Putamen (tissue), 1 donor: ENCODE results near the gene RPS2.
A peak's percentile ranks its signal among the peaks of the same experiment; 100 is the strongest.
"Not testable (repeated sequence)": the region's sequence is repeated elsewhere in the genome, so short reads cannot be mapped to it uniquely, and the experiment has no call there.

Experiments used
- DNase-seq: peaks from one replicate; pipeline ENCODE4 v3.0.0-alpha.2; 2016; ENCODE audit warnings: low spot score

RPS2 gene

DNA sequence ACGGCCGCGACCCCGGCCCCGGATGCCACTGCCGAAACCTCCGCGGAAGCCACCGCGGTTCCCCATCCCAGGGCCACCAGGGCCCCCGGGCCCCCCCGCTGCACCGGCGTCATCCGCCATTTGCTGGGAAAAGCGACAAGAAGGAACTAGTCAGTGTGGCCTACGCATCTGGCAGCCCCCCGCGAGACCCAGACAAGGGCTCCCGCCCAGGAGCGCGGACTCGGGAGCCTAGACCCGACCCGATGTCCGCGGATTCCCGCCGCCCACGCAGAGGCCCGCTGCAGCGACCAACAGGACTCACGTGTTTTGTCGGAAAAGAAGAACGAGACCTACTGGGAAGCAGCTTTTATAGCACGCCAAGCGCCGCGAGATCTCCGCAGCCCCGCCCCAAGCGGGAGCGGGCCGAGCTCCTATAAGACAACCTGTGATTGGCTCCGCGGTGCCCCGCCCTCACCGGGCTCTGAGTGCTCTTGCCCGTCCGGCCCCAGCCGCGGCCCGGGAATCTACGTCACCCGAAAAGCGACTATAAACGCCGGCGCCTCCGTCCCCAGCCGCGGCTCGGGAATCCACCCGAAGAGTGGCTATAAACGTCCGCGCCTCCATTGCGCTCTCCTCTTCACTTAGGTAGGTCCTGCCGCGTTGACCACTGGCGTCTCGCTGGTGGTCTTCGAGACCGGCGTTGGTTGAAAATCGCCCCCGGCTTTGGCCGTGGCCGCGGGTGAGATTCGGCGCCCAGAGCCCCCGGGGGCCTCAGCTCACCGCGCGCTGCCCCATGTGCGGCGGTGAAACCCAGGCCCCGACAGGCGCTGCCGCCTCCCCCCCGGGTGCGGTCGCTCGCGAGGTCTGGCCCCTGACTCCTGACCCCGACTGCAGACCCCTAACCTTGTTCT lies at the start of gene RPS2:
Gene RPS2 (minus strand): TSS at position 321 of the 890 bp plus-strand sequence. CDS start 201 bp downstream, at position 120.
- peak; percentile 98 for DNase-seq

DNA sequence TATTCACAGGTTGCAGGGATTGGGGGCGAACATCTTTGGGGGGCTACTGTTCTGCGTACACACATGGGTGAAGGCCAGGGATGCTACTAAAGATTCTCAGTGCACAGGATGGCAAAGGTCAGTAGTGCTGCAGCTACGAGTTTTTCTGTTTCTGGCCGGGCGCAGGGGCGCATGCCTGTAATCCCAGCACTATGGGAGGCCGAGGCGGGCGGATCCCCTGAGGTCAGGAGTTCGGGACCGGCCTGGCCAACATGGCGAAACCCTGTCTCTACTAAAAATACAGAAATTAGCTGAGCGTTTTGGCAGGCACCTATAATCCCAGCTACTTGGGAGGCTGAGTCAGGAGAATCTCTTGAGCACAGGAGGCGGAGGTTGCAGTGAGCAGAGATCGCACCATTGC lies 48.9 kb upstream of the RPS2 start:
- no peak for DNase-seq

DNA sequence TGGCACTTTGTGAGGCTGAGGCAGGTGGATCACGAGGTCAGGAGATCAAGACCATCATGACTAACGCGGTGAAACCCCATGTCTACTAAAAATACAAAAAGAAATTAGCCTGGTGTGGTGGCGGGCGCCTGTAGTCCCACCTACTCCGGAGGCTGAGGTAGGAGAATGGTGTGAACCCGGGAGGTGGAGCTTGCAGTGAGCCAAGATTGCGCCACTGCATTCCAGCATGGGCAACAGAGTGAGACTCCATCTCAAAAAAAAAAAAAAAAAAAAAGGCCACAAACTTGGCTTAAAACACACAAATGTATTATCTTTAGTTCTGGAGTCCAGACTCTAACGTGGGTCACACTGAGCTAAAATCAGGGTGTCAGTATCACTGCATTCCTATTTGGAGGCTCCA lies 47.1 kb upstream of the RPS2 start:
- DNase-seq = not testable (repeated sequence)

DNA sequence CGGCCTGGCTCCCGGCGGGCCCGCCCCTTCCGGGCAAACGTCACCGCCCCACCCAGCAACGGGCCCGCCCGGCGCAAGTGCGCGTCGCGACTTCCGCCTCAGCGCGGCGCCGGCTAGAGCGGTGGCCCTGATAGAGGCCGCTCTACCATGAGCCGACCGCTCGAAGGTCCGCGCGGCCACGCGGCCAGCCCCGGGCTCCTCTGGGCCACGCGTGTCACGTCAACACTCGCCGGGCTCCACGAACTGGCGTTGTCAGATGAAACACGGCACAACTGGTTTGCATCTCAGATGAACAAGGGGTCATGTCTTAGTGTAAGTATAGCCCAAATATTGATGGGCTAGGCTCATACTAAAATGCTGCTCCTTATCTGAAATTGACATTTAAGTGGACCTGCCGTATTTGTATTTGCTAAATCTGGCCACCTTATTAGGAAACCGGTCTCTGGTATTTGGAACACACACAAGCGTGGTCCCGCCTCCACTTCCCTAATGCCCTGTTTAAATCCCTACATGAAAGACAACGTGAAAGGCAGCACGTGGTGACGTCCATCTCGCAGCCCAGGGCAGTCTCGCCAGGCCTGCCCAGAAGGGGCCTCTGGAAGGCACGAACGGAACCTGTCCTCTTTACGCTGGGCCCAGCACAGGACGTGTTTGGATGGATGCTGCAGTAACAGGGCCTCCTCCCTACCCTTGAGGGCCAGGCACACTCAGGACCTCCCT lies 45.3 kb upstream of the RPS2 start, which contains the start of gene ZNF598:
Gene ZNF598 (minus strand): TSS at position 31 of the 720 bp plus-strand sequence.
- DNase-seq = peak; percentile 90

DNA sequence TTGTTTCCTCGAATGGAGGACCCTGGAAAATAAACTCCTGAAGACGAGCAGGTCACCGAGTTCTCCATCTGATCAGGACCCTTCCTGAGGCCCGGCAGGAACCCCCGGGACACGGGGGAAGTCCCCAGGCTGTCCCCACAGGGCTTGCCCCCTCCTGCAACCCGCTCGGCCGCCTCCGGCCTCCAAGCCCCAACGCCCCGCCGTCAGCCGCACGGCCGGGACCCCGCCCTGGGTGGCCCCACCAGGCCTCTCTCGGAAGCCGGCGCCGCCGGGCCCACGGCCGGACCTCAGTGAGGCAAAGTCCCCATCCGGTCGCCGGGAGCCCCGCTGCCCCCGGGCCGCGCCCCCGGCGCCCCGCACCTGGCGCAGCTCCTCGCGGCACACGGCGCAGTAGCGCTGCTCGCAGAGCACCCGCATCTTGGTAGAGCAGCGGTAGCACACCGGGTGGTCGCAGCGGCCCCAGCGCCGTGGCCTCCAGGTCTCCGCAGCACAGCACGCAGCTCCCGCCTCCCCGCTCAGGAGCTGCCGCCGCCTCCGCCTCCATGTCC lies 44.6 kb upstream of the RPS2 start:
- no peak for DNase-seq

DNA sequence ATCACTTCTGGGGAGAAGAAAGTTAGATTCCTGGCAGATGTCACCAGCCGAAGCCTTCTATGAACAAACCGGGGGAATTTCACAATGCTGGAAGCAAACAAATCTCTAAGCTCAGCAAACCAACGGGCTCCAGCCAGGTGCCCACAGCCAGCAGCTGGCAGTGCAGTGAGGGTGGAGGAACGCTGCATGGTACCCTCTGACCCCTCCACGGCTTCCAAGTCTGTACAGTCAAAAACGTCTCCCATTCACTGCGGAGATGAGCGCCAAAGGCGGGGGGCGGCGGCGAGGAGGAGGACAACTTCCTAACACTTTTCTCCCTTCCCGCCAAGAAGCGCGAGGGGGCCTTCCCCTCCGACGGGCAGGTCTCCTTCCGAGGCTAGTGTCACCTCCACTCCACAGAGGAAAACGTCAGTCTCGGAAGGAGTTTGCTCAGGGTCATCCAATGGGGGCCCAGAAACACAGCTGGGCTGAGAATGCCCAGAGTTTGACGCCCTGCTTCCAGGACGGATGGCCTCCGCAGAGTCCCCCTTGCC lies 44.1 kb upstream of the RPS2 start:
- DNase-seq = no peak

DNA sequence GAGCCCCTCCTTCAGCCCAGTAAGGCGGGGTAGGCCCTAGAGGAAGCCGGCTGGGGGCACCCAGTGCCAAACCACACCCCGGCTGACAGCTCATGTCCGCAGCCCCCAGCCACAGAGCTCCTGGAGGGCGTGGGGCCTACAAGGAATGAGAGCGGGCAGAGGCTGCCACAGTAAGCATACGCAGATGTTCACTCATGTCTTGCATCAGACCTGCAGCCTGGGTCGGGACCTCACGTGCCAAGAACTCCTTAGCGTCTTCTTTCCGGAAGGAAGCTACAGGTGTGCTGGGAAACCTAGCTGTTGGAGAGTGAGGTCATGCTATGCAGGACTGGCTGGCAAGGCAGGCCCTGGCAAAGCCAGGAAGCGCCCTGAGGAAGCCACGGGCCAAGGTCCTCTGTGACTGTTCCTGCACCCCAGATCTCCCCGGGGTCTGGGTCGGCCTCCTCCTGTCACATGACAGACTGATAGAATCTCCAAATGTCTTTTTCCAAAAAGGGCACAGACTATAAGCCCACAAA lies 43.4 kb upstream of the RPS2 start:
- no peak for DNase-seq

DNA sequence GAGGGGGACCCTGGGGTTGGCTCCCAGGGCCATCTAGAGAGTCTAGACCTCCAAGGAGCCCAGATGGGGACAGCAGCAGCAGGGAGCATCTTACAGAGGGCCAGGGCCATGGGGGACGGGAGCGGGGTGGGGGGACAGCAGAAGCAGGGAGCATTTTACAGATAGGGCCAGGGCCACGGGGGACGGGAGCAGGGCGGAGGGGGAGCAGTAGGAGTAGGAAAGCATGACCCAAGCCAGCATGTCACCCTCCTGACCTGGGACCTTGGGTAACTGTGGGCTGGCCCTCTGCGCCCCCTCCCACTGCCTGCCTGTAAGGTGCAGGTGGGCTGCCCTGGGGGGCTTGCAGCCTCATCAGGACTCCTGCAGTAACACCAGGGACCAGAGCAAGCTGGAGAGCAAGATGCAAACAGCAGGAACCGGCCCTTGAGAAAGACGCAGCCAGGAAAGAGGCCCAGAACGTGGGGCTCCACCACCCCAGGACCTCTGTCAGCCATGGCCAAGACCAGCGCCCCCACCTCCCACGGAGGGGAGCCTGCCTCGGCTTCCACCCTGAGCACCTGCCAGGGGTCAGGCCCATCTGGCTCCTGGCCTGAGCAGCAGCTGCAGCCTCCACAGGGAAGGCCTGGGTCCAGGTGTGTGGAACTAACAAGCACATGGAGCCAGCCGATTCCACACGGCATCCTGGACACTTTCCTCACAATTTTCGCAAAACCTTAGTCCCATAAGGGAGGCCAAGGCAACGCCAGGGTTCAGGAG lies 42.6 kb upstream of the RPS2 start:
- DNase-seq = no peak

DNA sequence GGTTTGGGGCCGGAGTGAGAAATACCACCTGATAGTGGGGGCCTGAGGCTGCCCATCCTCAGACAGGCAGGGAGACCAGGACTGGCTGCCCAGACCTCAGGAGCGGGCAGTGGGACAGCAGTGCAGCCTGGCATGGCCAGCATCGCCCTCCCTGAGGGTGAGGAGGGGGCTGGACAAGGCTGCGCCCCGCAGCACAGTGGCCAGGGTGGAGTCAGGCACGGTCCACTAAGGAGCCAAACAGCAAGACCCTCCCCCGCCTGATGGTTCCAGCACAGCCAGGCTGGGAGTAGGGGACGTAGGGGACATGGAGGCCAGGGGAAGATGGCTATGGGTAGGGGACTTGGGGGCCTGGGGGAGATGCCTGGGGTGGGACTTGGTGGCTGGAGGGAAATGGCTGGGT lies 41.7 kb upstream of the RPS2 start:
- no peak for DNase-seq

DNA sequence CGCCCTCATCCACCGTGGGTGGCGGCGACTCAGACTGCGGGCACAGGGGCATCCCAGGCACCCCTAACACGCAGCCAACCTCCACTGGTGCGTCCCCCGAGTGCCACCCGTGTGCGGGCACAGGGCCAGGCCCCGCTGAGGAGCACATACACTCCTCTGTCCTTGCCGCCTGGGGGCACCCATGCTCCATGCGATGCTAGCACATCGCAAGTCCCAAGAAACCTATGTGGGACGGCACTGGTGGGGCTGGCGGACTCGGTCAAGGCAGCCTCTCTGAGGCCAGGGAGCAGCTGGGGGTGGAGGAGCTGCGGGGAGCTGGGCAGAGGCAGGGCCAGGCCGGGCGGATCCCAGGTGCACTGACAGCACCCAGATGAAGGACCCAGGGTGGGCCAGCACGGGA lies 41.0 kb upstream of the RPS2 start:
- DNase-seq = no peak

DNA sequence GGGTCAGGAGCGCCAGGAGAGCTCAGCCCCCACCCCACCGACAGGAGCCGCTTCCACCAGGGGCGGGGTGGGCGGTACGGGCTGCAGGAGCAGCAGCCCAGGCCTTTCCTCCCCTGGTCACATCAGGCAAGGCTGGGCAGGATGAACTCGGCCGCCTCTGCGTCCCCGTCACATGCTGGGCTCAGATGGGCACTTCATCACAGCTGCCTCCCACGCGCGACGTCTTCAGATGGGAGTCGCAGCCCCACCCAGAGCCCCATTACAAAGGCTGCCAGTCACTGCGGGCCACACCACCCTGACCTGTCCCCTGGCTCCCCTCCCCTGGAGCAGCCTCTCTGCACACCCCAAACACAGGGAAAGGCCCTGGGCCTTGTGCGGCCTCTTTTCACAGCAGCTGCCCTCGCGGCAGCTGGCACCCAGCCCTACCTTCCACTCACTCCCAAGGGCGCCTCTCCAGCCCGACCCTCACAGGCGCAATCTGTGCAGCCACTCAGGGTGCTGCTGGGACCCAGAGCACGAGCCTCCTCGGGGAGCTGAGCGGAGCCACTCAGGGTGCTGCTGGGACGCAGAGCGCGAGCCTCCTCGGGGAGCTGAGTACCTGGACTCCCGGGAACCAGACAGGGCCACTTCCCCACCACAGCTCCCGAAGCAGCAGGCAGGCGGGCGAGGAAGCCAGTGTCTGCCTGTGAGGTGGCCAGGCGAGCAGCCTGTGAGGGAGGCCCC lies 40.3 kb upstream of the RPS2 start:
- DNase-seq = no peak

DNA sequence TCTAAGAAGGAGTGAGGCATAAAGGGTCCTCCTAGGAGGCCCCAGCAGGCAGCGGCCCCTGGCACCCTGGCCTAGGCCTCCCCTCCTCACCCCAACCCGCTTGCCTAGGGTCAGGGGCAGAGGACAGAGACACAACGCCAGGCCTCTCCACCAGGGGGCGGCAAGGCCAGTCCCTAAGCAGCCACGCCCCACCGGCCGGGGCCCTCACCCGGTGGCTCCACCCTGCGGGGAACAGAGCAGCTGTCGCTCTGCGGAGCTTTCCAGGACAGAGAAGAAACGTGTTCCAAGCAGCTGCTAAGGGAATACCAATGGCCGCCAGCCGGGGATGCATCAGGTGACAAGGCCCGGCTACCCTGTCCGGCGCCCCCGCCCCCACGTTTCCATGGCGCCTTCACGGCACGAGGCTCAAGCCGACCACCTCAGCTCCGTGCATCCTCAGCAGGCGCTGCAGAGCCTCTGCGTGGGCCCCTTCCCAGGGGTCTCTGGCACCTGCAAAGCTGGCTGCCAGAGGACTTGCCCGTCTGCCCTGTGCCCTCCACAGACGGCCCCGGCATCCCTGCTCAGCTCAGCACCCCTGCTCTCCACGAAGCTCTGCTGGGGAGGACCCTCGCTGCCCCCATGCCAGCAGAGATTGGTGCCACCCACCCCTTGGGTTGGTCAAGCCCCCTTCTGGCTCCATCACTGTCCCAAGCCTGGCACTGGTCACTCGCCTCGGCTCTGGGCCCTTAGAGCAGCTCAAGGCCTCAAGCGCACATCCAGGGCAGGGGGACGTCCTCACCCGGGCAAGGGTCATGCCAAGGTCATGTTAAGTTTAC lies 39.4 kb upstream of the RPS2 start:
- DNase-seq = peak; percentile 41

DNA sequence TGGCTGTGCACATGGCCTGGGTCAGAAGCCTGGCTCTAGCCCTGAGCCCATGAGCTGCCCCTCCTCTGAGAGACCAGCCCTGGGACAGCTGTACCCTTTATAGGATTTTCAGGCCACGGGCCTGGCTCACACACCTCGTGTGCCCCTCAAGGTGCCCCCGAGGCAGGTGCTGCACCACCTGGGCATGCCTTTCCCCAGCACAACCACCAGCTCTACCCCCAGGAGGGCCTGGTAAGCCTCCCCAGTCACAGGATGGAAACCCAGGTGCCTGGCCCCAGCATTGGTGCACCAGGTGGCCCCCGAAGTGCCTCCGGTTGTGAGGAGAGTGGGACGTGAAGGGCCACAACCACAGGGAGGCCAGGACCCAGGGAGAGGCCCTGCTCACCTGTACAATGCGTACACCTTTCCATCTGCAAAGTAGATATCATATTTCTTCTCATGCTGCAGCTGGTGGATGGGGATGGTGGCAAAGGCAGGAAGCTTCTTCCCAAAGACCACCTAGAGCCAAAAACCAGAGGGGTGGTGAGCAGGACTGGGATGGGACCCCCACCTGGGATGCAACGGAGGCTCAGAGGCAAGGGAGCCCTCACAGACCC lies 38.7 kb upstream of the RPS2 start:
- no peak for DNase-seq

DNA sequence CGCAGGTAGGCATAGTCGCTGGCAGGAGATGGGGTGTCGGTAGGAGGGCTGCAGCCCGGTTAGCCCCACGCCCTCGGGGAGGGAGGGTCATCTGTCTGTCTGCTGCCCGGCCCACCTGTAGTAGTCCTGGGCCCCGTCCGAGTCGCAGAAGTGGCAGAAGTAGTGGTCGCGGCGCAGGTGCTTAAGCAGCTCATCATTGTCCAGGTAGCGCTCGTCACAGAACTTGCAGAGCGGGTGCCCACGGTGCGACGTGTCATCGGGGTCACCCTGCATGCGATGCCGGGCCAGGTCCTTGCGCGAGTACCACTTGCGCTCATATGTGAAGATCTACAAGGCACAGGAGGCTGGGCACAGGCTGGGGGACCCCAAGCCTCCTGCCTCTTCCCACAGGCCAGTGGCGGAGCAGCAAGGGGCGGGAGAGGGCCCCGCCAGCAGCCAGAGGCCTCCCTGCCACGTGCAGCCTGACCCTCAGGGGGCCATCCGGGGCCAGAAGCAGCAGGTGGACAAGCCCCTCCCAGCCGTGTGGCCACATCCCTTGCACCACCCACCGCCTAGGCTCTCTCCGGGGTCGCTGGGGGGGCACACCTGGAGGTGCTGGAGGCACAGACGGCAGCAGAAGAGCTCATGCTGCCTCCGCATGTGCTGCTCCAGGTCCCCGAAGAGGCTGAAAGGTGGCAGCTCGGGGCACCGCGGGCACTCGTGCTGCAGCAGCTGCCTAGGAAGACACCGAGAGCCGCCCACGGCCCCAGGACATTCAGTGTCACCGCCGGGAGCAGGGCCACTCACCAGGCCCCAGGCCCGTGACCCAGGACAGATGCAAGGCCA lies 38.0 kb upstream of the RPS2 start:
- no peak for DNase-seq

DNA sequence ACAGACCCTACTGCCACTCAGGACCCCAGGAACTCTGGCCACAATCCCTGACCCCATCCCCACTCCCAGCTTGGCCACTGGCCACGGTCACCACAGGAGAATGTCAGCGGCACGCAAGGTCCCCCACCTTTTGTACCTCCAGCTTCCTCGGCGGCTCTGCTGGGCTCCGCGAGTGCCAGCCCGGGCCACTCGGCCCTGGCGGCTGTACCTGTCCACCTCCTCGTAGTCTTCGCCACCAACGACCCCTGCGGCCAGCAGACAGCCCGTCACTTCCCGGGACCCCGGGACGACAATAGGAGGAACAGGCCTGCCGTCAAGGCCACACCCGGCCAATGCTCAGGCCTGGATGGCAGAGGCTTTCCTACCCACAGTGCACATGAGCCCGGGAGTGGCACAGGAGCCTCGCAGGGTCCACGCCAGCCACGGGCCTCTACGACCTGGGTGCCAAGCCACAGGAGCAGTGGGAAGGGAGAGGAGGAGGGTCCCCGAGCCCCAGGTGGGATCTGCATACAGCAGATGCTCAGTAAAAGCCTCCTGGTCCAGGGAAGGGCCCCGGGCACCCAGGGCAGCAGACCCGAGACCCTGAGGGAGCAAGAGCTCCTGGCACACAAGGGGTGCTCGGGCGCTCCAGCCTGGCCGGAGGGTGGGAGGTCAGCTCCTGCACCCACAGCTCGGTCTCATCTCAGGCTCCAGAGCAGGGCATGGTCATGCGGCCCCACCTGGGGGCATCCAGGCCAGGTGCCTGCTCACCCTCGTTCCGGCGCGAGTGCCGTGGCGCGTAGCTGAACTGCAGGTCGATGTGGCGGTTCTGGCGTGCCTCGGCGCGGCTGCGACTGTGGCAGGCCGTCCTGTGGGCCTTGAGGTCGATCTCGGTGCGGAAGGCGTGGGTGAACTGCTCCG lies 37.1 kb upstream of the RPS2 start:
- DNase-seq = no peak

DNA sequence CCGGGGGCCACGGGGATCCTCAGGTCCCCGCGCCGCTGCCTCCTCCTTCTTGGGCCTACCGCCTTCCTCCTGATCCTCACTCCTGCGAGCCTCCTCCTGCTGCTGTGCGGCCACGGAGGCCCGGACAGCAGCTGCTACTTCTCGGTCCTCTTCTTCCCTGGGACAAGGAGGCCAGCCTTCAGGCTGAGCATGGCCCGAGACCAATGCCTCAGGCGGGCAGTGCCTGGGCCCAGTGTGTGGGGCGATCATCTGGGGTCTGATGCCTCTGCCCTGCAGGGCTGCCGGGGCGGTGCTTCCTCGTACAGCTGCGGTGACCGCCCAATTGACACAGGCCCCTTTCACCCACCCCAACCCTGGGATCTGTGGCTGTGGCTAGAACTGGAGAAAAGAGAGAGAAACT lies 36.4 kb upstream of the RPS2 start:
- DNase-seq = no peak

DNA sequence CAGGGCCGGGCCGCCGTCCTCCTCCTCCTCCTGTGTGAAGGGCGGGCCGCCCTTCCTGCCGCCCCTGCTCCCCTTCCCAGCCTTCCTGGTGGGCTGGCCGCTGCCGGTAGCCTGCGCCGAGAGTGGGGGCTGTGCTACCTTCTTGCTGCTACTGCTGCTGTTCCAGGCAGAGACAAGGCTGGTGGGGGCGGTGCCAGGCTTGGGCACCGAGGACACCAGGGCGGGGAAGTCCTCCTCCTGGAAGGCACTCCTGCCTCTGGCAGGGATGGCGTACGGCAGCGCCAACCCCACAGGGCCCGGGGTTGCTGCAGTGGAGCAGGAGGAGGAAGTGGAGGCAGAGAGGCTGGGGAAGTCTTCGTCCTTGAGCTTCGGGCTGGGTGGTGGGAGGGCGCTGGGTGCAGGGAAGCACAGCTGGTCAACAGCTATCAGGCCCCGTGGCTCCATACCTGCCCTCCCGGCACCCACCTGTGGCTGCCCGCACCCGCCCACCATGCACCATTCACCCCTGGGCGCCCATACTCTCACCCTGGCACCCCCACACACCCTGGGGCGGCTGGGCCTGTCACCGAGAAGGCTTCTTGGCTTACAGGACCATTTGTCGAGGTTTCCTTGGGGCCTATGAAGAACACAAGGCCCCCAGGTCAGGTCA lies 35.4 kb upstream of the RPS2 start:
- DNase-seq = no peak
